ENCODE measurements around the gene CIB1.

Gene CIB1

DNA sequence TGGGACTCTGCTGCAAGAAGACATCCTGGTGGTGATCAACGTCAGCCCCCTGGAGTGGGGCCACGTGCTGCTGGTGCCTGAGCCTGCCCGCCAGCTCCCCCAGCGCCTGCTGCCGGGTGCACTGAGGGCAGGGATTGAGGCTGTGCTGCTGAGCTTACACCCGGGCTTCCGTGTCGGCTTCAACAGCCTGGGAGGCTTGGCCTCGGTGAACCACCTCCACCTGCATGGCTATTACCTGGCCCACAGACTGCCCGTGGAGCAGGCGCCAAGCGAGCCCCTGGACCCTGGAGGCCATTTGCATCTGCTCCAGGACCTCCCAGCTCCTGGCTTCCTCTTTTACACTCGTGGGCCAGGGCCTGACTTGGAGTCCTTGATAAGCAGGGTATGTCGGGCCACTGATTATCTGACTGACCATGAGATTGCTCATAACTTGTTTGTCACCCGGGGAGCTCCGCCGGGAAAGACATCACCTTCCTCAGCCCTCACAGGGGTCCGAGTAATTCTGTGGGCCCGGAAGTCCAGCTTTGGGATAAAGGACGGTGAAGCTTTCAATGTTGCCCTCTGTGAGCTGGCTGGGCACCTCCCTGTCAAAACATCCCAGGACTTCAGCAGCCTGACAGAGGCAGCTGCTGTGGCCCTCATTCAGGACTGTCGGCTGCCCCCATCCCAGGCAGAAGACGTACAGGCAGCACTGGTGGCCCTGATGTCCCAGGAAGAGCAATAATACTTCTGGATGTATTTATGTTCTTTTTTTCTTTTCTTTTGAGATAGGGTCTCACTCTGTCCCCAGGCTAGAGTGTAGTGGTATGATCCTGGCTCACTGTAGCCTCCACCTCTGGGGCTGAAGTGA, 7.8 kb upstream of the CIB1 start:
- no peak for DNase-seq (ENCODE audit: extremely low spot score, insufficient read length, low read depth)
- no peak for FAIRE-seq

DNA sequence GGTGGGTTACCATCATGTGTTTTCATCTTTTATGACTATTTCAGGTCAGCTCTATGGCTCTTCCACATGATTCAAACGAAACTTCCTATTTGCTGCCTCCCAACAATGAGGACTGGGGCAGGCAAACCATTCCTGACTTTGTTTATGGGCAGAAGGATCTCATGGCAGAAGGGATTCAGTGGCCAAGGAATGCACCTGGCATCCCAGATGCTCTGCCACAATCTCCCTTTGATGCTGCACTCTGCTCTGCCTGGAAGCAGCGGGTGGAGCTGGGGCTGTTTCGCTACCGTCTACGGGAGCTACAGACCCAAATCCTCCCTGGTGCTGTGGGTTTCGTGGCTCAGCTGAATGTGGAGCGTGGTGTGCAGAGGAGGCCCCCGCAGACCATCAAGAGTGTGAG, 7.1 kb upstream of the CIB1 start:
- no peak for DNase-seq (ENCODE audit: extremely low spot score, insufficient read length, low read depth)
- FAIRE-seq, result no peak

DNA sequence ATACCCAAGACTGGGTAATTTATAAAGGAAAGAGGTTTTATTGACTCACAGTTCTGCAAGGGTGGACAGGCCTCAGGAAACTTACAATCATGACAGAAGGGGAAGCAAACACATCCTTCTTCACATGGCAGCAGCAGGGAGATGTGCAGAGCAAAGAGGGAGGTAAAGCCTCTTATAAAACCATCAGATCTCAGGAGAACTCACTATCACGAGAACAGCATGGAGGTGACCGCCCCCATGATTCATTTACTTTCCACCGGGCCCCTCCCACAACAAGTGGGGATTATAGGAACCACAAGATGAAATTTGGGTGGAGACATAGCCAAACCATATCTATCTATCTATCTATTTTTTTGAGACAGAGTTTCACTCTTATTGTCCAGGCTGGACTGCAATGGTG, 5.6 kb upstream of the CIB1 start:
- FAIRE-seq, result no peak

DNA sequence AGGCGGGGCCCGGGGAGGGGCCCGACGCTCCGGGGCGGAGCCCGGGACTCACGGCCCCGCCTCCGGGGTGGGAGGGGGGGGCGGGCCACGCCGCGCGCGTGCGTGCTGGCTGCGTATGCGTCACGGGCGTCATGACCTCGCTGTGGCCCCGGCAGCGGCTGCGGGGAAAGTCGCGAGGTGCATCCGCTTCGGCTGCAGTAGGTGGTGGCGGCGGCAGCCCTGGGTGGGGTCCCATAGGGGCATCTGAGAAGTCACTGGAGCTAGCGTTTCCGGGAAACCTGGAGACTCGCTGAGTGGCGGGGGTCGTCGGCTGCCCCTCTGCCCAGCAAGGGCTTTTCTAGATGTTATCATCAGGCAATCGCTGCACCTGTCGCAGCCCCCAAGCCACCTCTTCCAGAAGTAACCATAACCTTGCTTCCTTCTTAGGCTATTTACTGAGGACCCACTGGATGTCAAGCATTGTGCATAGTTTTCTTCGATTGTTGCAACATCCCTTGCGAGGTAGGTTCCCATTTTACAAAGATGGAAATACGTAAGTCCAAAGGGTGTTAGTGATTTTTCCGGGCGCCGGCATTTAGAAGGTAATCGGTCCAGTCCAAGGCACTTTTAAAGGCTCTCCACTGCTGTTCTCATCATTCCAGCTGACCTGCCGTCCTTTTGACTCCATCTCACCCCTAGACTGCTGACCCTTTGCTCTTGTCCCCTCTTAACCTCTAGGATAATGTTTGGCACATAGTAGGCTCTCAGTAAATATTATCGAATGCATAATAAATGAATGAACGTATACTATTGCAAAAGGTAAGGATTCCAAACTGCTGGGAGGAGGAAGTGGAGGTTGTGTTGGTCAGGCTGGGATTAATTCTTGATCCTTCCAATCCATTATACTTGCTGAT, 601 bp upstream of the CIB1 start, which contains the start of gene GDPGP1:
GDPGP1 (plus strand) TSS at position 114 of the 893 bp plus-strand sequence. CDS start 6,700 bp downstream, outside the sequence.
- DNase-seq (ENCODE audit: extremely low spot score, insufficient read length, low read depth) (no peak), FAIRE-seq (peak; percentile 87)

More for the DNA sequence above, 5.6 kb upstream of the CIB1 start:
- DNase-seq (ENCODE audit: extremely low spot score, insufficient read length, low read depth), result no peak

DNA sequence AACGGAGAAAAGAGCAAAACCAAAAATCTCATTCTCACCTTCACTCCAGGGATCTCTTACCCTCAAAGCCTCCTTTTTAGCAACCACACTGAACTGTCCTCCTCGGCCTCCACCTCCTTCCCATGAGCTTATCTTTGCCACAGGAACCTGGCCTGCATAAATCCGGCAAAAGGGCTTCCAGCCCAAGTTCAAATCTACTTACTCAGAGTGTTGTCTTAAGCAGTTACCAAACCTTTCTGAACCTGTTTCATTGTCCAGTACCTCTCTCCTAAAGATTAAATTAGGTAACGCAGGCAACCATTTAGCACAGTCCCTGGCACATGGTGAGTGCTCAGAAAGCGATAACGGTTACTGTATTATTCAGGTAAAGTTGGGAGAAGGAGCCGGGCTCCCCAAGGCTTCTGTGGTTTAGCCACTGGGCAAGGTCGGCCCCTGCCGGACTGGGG, 777 bp downstream of the CIB1 start:
- FAIRE-seq, result peak; percentile 70
- DNase-seq (ENCODE audit: extremely low spot score, insufficient read length, low read depth), result no peak

DNA sequence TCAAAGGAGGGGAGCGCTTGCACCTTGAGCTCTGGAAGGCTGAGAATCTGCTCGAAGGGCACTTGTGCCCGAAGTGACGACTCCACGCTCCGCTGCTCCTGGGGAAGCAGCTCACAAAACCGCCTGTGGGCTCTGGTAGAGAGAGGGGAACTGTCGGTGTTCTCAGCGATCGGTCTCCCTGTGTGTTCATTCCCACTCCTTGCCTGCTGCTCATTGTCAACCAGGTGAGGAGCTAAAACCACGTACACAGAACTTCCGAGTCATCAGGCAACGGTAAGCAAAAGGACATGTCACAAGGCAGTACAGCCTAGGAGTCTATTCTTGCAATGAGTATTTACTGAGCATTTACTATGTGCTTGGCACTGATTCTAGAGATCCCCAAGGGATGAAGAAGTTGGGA, 1.5 kb downstream of the CIB1 start:
- DNase-seq (ENCODE audit: extremely low spot score, insufficient read length, low read depth) (no peak), FAIRE-seq (peak; percentile 64)

DNA sequence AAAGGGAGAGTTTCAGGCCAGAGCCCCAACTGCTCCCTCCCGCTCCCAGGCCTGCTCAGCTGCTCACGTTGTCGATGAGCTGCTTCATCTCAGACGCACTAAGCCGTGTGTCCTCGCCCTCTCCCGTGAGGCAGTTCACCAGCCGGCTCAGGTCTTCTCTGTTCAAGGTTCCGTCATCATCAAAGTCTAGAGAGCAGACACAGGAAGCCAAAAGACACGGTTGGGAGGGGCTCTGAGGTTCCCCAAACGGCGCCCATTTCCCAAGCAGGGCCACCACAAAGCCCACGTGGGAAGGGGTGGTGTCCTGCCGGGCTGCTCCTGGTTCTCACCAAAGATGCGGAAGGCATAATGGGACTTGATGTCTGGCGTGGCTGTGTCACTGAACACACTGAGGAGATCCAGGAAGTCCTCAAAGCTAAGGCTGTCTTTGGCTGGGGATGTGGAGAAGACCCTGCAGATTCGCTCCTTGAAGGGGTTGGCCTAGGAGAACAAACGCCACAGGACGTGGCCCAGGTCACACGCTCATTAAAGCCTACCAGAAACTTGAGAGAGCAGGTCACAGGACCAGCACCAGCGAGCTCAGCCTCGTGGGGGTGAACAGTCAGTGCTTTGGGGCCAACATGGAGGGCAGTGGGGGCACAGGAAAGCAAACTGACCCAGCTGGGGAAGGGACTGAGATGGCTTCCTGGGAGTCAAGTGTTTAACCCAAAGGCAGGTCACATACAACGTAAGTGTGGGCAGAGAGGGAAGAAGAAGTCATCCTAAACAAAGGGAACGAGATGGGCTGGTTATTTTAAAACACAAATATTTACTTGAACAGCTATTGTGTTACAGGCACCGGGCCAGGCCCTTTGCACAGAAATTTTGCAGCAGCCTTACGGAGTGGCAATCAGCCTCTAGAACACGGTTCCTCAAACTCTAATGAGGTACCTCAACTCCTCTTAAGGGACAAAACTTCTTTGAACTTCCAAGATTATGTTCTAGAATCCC, 2.4 kb downstream of the CIB1 start:
- FAIRE-seq (peak; percentile 84), DNase-seq (ENCODE audit: extremely low spot score, insufficient read length, low read depth) (no peak)

DNA sequence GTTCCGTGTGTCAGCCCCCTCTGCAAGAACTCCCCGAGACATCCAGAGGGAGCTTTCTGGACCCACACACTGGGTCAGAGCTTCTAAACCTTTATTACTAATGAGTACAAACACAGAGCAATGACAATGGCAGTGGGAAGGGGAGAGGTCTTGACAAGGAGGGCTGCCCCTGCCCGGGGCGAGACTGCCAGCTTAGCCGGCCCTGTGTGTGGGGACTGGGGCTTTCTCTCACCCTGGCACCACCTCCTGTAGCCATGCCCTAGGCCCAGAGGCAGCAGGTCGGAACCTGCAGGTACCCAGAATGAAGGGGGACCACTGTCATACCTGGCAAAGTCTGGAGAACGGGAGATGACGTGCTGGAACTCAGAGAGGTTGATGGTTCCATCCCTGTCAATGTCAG, 3.1 kb downstream of the CIB1 start:
- DNase-seq (ENCODE audit: extremely low spot score, insufficient read length, low read depth) (no peak), FAIRE-seq (no peak)

DNA sequence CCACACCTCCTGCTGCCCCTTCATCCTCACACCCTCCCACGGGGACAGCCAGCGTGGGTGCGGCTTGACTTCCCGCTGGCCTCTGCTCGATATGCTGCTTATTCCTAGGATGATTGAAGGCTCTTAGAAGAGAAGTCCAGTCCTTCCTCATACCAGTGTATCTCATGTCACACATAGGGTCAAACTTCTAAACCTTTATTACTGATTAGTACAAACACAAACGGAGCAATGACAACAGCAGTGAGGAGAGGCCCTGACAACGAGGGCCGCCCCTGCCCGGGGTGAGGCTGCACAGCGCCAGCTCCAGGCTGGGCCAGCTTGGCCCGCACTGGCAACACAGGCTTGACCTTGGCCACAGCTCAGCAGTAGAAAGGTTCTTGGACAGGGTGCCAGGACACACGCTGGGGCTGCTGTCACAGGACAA, 3.7 kb downstream of the CIB1 start:
- no peak for FAIRE-seq

DNA sequence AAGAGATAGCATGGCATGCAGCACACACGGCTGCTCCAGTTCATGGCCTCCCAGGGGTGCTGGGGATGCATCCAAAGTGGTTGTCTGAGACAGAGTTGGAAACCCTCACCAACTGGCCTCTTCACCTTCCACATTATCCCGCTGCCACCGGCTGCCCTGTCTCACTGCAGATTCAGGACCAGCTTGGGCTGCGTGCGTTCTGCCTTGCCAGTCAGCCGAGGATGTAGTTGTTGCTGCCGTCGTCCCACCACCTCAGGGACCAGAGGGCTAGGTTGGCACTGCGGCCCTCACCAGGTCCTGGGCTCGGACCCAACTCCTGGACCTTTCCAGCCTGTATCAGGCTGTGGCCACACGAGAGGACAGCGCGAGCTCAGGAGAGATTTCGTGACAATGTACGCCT, 4.8 kb downstream of the CIB1 start:
- FAIRE-seq (no peak), DNase-seq (ENCODE audit: extremely low spot score, insufficient read length, low read depth) (no peak)

More for the DNA sequence above, 3.7 kb downstream of the CIB1 start:
- DNase-seq (ENCODE audit: extremely low spot score, insufficient read length, low read depth), result no peak

DNA sequence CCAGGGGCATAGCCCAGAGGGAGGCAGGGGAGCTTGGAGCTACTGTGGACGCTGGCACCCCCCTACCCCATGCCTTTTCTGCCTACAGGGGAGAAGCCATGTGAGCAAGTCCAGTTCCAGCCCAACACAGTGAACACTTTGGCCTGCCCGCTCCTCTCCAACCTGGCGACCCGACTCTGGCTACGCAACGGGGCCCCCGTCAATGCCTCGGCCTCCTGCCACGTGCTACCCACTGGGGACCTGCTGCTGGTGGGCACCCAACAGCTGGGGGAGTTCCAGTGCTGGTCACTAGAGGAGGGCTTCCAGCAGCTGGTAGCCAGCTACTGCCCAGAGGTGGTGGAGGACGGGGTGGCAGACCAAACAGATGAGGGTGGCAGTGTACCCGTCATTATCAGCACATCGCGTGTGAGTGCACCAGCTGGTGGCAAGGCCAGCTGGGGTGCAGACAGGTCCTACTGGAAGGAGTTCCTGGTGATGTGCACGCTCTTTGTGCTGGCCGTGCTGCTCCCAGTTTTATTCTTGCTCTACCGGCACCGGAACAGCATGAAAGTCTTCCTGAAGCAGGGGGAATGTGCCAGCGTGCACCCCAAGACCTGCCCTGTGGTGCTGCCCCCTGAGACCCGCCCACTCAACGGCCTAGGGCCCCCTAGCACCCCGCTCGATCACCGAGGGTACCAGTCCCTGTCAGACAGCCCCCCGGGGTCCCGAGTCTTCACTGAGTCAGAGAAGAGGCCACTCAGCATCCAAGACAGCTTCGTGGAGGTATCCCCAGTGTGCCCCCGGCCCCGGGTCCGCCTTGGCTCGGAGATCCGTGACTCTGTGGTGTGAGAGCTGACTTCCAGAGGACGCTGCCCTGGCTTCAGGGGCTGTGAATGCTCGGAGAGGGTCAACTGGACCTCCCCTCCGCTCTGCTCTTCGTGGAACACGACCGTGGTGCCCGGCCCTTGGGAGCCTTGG, 5.6 kb downstream of the CIB1 start:
- no peak for FAIRE-seq
- no peak for DNase-seq (ENCODE audit: extremely low spot score, insufficient read length, low read depth)

DNA sequence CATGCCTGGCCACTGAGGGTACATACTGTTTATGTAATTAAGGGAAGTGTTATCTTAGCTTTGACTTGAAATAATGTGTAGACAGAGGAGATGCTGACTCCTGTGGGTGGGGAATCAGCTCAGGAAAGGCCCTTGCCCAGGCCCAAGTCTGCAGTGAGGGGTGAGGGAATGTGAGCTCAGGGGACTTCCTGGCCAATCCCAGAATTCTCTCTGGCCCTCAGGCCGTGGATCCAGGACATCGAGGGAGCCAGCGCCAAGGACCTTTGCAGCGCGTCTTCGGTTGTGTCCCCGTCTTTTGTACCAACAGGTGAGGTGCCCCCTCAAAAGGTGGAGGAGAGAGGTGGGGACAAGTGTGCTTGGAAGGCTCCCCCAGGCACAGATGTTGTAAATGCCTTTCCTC, 6.4 kb downstream of the CIB1 start:
- FAIRE-seq, result no peak
- no peak for DNase-seq (ENCODE audit: extremely low spot score, insufficient read length, low read depth)

DNA sequence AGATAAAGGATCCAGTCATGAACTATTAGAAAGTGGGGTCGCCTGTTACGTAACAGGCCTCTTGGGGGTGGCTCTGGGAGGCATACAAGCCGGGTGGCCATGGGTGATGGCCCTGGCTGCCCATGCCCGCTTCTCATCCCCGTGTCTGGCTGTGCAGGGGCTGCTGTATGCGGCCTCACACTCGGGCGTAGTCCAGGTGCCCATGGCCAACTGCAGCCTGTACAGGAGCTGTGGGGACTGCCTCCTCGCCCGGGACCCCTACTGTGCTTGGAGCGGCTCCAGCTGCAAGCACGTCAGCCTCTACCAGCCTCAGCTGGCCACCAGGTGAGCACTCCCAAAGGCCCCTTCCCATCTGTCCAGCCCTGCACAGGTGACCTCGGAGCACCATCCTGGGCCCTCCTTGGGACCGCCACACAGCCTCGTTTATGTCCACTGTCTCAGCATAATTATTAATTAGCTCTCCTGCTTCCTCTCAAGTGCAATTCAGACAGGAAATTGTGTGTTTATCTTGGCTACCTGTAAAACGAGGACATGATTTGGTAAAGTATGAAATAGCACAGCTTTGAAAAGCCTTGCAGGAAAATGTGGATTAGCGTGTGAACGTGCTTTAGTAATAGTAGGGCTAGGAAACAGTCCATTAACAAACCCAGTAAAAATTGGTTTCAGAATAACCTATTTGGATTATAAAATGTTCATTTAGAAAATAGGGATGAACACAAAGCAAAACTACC, 8.1 kb downstream of the CIB1 start:
- FAIRE-seq (no peak), DNase-seq (ENCODE audit: extremely low spot score, insufficient read length, low read depth) (no peak)

DNA sequence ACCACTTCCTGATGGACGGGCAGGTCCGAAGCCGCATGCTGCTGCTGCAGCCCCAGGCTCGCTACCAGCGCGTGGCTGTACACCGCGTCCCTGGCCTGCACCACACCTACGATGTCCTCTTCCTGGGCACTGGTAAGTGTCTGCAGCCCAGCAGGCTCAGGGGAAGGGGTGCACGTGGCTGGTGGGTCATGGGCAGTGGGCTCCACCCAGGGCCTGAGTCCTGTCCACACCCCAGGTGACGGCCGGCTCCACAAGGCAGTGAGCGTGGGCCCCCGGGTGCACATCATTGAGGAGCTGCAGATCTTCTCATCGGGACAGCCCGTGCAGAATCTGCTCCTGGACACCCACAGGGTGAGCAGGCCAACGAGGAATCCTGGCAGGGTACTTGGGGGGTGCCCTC, 8.7 kb downstream of the CIB1 start:
- no peak for FAIRE-seq
- DNase-seq (ENCODE audit: extremely low spot score, insufficient read length, low read depth), result no peak

DNA sequence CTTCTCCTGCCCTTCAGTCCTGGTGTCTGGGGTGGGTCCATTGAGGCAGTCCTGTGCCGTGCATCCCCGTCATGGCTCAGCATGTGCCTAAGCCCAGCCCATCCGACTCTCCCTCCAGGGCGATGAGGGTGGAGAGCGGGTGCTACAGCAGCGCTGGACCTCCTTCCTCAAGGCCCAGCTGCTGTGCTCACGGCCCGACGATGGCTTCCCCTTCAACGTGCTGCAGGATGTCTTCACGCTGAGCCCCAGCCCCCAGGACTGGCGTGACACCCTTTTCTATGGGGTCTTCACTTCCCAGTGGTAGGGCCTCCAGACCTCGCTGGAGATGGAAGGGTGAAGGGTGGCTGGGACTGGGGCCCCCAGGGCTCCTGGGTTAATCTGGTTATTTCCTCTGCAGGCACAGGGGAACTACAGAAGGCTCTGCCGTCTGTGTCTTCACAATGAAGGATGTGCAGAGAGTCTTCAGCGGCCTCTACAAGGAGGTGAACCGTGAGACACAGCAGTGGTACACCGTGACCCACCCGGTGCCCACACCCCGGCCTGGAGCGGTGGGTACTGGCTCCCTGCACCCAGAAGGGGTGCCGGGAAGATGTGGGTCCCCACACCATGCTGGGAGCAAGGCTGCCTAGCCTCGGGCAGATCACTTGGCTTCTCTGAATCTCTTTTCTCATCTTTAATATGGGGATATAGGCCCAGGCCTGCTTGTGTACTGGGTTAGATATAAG, 10.1 kb downstream of the CIB1 start:
- DNase-seq (ENCODE audit: extremely low spot score, insufficient read length, low read depth), result no peak
- FAIRE-seq, result no peak

DNA sequence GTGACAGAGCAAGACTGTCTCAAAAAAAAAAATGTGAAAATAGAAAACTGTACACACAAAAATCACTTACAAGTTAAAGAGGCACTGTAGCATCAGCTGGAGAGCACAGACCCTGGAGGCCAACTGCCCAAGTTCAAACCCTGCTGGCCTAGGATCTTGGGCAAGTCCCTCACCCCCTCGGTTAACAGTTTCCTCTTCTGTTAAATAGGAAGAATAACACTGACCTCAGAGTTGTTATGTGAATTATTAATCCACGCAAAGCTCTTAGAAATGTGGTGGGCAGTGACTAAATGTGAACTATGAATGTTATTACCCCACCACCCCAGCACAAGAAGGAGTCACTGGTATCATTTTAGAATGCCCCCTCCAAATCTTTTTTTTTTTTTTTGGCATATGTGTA, 11.2 kb downstream of the CIB1 start:
- DNase-seq (ENCODE audit: extremely low spot score, insufficient read length, low read depth), result no peak
- FAIRE-seq, result no peak

DNA sequence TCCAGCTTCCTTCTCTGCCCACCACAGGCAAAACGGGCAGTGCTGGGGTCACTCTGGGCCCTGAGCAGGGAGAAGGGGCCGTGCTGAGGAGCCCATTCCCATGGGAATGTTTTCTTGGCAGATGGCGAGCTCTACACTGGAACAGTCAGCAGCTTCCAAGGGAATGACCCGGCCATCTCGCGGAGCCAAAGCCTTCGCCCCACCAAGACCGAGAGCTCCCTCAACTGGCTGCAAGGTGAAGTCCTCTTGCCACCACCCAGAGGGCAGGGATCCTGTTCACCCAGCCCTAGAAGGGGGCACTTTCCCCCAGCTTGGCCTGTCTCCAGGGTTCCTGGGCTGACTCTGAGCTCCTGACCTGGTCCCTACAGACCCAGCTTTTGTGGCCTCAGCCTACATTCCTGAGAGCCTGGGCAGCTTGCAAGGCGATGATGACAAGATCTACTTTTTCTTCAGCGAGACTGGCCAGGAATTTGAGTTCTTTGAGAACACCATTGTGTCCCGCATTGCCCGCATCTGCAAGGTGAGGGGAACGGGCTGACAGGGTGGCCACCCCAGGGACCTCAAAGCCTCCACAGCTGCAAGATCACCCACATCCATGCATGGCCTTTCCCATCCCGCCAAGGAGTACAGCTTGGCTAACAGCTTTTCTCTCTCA, 12.4 kb downstream of the CIB1 start:
- FAIRE-seq, result peak; percentile 74
- DNase-seq (ENCODE audit: extremely low spot score, insufficient read length, low read depth), result no peak
